GM18520 (cell line): ENCODE data around the gene POGLUT3.

Source experiments
- ATAC-seq: cut with Tn5 transposase; IDR thresholded peaks from one replicate; pipeline ENCODE4 v1.9.1; 2021; ENCODE audit not compliant: unreplicated experiment

POGLUT3 gene

GRCh38 chr11:108498046-108498815 lies at the start of gene POGLUT3:
Gene POGLUT3, minus strand, starts transcription at chr11:108498384. Its CDS starts 18 bp downstream, at chr11:108498366.
- peak; percentile 34 for ATAC-seq

GRCh38 chr11:108545909-108546501 lies 47.8 kb upstream of the POGLUT3 start:
- ATAC-seq, result no peak

- ATAC-seq, result no peak
Measured at GRCh38 chr11:108543316-108543964, 45.3 kb upstream of the POGLUT3 start.

- no peak for ATAC-seq
Measured at GRCh38 chr11:108541531-108541930, 43.3 kb upstream of the POGLUT3 start.

- no peak for ATAC-seq
Measured at GRCh38 chr11:108538502-108538901, 40.3 kb upstream of the POGLUT3 start.

GRCh38 chr11:108538022-108538424 lies 39.8 kb upstream of the POGLUT3 start:
- no peak for ATAC-seq

- ATAC-seq, result no peak
Measured at GRCh38 chr11:108536783-108537182, 38.6 kb upstream of the POGLUT3 start.

GRCh38 chr11:108535384-108535955 lies 37.3 kb upstream of the POGLUT3 start:
- ATAC-seq, result no peak

GRCh38 chr11:108534274-108534882 lies 36.2 kb upstream of the POGLUT3 start:
- no peak for ATAC-seq

- ATAC-seq, result no peak
Measured at GRCh38 chr11:108530426-108530825, 32.2 kb upstream of the POGLUT3 start.

GRCh38 chr11:108527382-108527781 lies 29.2 kb upstream of the POGLUT3 start:
- ATAC-seq, result no peak

- no peak for ATAC-seq
Measured at GRCh38 chr11:108525161-108525560, 27.0 kb upstream of the POGLUT3 start.

GRCh38 chr11:108524422-108524821 lies 26.2 kb upstream of the POGLUT3 start:
- no peak for ATAC-seq

GRCh38 chr11:108522318-108522717 lies 24.1 kb upstream of the POGLUT3 start:
- no peak for ATAC-seq

GRCh38 chr11:108518581-108518980 lies 20.4 kb upstream of the POGLUT3 start:
- ATAC-seq, result no peak

- ATAC-seq, result no peak
Measured at GRCh38 chr11:108516125-108516524, 17.9 kb upstream of the POGLUT3 start.

- no peak for ATAC-seq
Measured at GRCh38 chr11:108512708-108513107, 14.5 kb upstream of the POGLUT3 start.

- ATAC-seq, result no peak
Measured at GRCh38 chr11:108511851-108512474, 13.8 kb upstream of the POGLUT3 start.

GRCh38 chr11:108508653-108509593 lies 10.7 kb upstream of the POGLUT3 start:
- no peak for ATAC-seq

GRCh38 chr11:108501396-108501795 lies 3.2 kb upstream of the POGLUT3 start:
- no peak for ATAC-seq
